Left colon (tissue), 2 donors: ENCODE measurements around the gene SMARCC1. TPM values are rescaled to one million over a fixed set of nuclear protein-coding genes. Genes with fewer than 3 reads are reported as not detected.
A peak's percentile ranks its signal among the peaks of the same experiment; 100 is the strongest.

ENCODE experiments used
- ATAC-seq: fragments of 200-7000 bp; cut with Tn5 transposase; one replicate; pipeline ENCODE4 v1.9.1; 2020; ENCODE audit warnings: mild to moderate bottlenecking, moderate library complexity
- DNase-seq, 2 donors: peaks; one replicate each; pipeline ENCODE4 v3.0.0-alpha.2; 2020
- intact Hi-C, 2 donors: fragments of 100-400 bp; cut with DNase I in 1 of 2; cut with micrococcal nuclease in 1 of 2; formaldehyde crosslinking; loops; one replicate each; pipeline versions ENCODE4 v1.11.2 to v1.14.0; 2022; cut with DNase I, micrococcal nuclease
- total RNA-seq, 2 donors: library from RNA; stranded (reverse); fragmentation: NEBNext Ultra II Directional; extraction: Animal tissue kit (Norgen Biotek cat#: 25700); gene quantifications; one replicate each; pipeline ENCODE4 v1.2.1, GENCODE V29; 2021
- donor health status: DM: no; HTN: no; CAD: no.
- donor health status: DM: yes; HTN: yes; CAD: no.

The SMARCC1 gene
- total RNA-seq, 2 donors from 2014 or later: 55.6 to 66.4 TPM

GRCh38 chr3:47658444-47658843 lies 123.2 kb downstream of the SMARCC1 start:
- intact Hi-C loops: no loop called here

GRCh38 chr3:47652142-47652541 lies 129.6 kb downstream of the SMARCC1 start:
- intact Hi-C loops: no loop called here
- DNase-seq: no peak
- no peak for ATAC-seq

More at GRCh38 chr3:47658444-47658843, 123.2 kb downstream of the SMARCC1 start:
- ATAC-seq (no peak), DNase-seq (no peak)

GRCh38 chr3:47650294-47650693 lies 131.4 kb downstream of the SMARCC1 start:
- DNase-seq (no peak), ATAC-seq (no peak)
- intact Hi-C loops: no loop called here

- no peak for DNase-seq
- peak; percentile 100 for ATAC-seq
- intact Hi-C loops: no loop called here
Measured at GRCh38 chr3:47647550-47647949, 134.1 kb downstream of the SMARCC1 start.

GRCh38 chr3:47646362-47646761 lies 135.3 kb downstream of the SMARCC1 start:
- ATAC-seq (no peak), DNase-seq (no peak)
- intact Hi-C loops: no loop called here

GRCh38 chr3:47645551-47645950 lies 136.1 kb downstream of the SMARCC1 start:
- DNase-seq (no peak), ATAC-seq (no peak)
- intact Hi-C loops: no loop called here

- DNase-seq: no peak
- ATAC-seq: no peak
- intact Hi-C loops: no loop called here
Measured at GRCh38 chr3:47643092-47643491, 138.6 kb downstream of the SMARCC1 start.

GRCh38 chr3:47641739-47642138 lies 140.0 kb downstream of the SMARCC1 start:
- DNase-seq (no peak), ATAC-seq (no peak)
- intact Hi-C loops: no loop called here

GRCh38 chr3:47636921-47637320 lies 144.8 kb downstream of the SMARCC1 start:
- ATAC-seq: no peak

GRCh38 chr3:47636225-47636624 lies 145.5 kb downstream of the SMARCC1 start:
- intact Hi-C loops: no loop called here
- ATAC-seq: no peak

More at GRCh38 chr3:47636921-47637320, 144.8 kb downstream of the SMARCC1 start:
- no peak for DNase-seq
- intact Hi-C loops: no loop called here

GRCh38 chr3:47635536-47635935 lies 146.2 kb downstream of the SMARCC1 start:
- DNase-seq (no peak), ATAC-seq (no peak)
- intact Hi-C loops: no loop called here

More at GRCh38 chr3:47636225-47636624, 145.5 kb downstream of the SMARCC1 start:
- no peak for DNase-seq

- intact Hi-C loops: no loop called here
- DNase-seq: no peak
- ATAC-seq: no peak
Measured at GRCh38 chr3:47634996-47635395, 146.7 kb downstream of the SMARCC1 start.

- ATAC-seq (no peak), DNase-seq (no peak)
- intact Hi-C loops: no loop called here
Measured at GRCh38 chr3:47630810-47631209, 150.9 kb downstream of the SMARCC1 start.

GRCh38 chr3:47629770-47630169 lies 151.9 kb downstream of the SMARCC1 start:
- DNase-seq (no peak), ATAC-seq (no peak)
- intact Hi-C loops: no loop called here

GRCh38 chr3:47628426-47628825 lies 153.3 kb downstream of the SMARCC1 start:
- DNase-seq: no peak
- no peak for ATAC-seq
- intact Hi-C loops: no loop called here

- ATAC-seq (peak; percentile 69), DNase-seq (no peak)
- intact Hi-C loops: no loop called here
Measured at GRCh38 chr3:47622671-47623461, 158.8 kb downstream of the SMARCC1 start.

GRCh38 chr3:47617086-47618010 lies 164.3 kb downstream of the SMARCC1 start:
- no peak for DNase-seq
- intact Hi-C loops: no loop called here
- ATAC-seq: no peak

- ATAC-seq (no peak), DNase-seq (no peak)
- intact Hi-C loops: no loop called here
Measured at GRCh38 chr3:47614788-47615187, 166.9 kb downstream of the SMARCC1 start.

GRCh38 chr3:47613722-47614121 lies 168.0 kb downstream of the SMARCC1 start:
- DNase-seq: no peak
- no peak for ATAC-seq
- intact Hi-C loops: no loop called here

GRCh38 chr3:47612879-47613278 lies 168.8 kb downstream of the SMARCC1 start:
- DNase-seq (no peak), ATAC-seq (no peak)
- intact Hi-C loops: no loop called here
